Tongue (tissue), 2 donors: ENCODE measurements around the gene C1QTNF8. TPM values are rescaled to one million over a fixed set of nuclear protein-coding genes. Genes with fewer than 3 reads are reported as not detected.
"Not testable (repeated sequence)": the region's sequence is repeated elsewhere in the genome, so short reads cannot be mapped to it uniquely, and the experiment has no call there.

ENCODE experiments used
- DNase-seq: peaks from one replicate; pipeline ENCODE4 v3.0.0-alpha.2; 2015
- total RNA-seq: library from RNA; depleted of rRNA; stranded (reverse); fragments of >200 nt; gene quantifications from one replicate; pipeline ENCODE4 v1.2.3, GENCODE V29; 2014

The C1QTNF8 gene
- total RNA-seq, 1 donor from 2014 or later = not detected

DNA sequence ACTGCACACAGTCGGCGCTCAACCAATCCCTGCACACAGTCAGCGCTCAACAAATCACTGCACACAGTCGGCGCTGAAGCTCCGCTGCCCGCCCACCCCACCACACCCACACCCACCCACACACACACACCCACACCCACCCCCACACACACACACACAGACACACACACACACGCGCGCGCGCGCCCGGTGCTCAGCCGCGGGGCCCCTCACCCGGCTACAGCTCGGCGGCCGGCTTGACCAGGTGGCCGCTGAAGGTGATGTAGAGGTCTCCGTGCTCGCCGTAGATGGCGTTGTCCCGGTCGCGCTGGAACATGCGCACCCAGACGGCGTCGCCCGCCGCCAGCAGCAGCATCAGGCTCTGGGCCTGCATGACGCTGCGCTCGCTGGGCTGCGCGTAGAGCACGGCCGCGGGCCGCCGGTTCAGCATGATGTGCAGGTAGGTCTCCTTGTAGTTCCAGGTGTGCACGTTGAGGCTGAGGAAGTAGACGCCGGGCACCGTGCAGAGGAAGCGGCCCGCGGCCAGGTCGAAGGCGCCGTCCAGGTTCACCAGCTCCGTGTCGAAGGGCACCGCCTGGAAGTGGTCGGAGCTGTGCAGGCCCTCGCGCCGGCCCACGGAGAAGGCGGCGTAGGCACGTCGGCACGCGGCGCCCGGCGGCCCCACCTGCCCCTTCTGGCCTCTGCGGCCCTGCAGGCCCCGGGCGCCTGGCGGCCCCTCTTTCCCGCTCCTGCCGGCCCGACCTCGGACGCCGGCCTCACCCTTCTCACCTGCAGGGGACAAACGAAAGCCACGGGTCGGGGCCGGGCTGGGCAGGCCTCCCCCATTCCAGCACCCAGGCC, 2.5 kb downstream of the C1QTNF8 start:
- DNase-seq = peak; percentile 30

DNA sequence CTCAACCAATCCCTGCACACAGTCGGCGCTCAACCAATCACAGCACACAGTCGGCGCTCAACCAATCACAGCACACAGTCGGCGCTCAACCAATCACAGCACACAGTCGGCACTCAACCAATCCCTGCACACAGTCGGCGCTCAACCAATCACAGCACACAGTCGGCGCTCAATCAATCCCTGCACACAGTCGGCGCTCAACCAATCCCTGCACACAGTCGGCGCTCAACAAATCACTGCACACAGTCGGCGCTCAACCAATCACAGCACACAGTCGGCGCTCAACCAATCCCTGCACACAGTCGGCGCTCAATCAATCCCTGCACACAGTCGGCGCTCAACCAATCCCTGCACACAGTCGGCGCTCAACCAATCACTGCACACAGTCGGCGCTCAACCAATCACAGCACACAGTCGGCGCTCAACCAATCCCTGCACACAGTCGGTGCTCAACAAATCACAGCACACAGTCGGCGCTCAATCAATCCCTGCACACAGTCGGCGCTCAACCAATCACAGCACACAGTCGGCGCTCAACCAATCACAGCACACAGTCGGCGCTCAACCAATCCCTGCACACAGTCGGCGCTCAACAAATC, 3.3 kb downstream of the C1QTNF8 start:
- not testable (repeated sequence) for DNase-seq

GRCh38 chr16:1091992-1092552, 4.0 kb downstream of the C1QTNF8 start:
- no peak for DNase-seq

DNA sequence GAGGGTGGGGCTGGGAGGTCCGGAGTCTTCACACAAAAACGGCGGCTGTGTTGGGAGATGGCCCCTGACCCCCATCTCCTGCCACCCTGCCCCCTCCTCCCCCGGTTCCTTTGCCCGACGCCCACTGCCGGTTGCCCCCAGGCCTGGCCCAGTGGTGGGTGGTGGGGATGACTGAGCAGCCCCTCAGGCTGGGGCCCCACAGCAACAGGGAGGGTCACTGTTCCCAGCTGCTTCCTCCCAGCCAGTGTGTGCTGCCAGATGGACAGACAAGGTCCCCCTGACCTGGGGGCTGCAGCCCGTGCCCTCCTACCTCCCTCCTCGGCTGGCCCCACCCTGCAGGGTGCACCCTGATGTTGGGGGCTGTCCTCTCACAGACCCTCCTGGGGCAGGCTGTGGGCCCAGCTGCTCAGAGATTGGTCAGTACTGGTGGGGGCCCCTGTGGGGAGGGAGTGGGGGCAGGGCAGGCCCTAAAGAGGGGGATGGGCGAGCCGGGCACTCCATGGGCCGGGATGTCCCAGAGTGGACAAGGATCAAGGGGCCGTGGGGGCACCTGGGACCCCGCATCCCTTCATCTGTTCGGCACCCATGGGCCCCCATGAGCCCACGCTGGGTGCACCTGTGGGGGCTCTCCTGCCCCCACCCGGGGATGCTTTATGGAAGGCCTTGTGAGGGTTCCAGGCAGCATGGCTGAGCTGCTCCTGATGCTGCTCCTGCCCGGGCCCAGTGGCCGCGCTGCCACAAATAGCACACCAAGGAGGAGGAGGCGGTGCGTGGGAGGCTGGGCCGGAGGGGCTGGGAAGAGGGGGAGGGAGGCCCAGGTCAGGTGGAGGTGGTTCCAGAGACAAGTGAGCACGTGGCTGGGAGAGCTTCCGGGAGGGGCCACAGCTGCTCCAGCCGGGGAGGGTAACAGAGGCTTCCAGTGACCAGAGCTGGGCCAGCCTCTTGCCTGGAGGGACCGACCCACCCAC, 5.1 kb downstream of the C1QTNF8 start:
- peak; percentile 33 for DNase-seq

DNA sequence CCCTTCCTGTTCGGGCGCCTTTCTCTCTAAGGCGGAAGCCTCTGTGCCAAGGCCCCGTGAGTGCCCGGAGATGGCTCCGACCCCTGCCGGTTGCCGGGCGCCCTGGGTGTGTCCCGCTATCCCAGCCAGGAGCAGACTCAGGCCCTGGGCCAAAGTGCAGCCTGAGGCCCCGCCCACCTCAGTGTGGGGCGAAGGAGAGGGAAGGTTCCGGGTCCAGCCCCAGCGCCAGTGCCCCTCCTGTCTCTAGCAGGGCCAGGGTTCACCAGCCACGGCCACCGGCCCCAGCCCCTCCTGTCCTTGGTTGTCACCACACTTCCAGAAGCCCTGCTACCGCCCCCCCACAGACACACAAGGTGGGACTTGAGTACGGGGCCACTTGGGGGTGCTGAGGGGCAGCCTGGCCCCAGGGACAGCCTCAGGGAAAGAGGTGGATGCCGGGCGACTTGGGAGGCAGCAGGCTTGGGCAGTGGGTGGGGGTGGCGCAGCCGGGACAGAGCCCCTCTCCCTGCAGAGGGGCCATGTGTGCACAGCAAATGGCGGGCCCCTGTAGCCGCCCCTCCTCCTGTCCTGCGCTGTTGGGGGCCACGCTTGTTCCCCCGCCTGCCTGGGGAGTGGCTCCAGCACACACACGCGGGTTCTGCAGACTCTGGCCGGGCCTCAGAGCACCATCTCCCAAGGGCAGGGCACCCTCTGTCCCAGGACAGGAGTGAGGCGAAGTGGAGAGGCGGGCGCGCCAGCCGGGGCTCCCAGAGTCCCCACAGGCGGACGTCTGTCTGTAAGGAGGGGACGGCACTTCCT, 6.0 kb downstream of the C1QTNF8 start:
- DNase-seq = peak; percentile 41

DNA sequence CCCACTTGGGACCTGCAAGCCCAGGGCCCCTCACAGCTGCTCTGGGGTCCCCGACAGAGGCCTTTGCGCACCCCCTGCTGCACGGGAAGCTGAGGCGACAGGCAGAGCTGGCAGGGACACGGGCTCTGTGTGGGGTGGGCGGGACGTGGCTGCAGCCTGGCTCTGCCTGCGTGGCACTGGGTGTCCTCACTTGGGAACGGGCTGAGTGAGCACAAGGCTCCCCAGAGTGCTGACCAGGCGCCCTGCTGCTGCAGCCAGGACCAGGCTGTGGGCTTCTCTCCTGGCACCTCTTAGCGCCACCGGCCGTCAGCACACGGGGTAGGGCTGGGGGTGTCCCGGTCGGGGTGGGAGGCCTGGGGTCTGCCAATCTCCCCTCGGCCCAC, 6.6 kb downstream of the C1QTNF8 start:
- DNase-seq = no peak

DNA sequence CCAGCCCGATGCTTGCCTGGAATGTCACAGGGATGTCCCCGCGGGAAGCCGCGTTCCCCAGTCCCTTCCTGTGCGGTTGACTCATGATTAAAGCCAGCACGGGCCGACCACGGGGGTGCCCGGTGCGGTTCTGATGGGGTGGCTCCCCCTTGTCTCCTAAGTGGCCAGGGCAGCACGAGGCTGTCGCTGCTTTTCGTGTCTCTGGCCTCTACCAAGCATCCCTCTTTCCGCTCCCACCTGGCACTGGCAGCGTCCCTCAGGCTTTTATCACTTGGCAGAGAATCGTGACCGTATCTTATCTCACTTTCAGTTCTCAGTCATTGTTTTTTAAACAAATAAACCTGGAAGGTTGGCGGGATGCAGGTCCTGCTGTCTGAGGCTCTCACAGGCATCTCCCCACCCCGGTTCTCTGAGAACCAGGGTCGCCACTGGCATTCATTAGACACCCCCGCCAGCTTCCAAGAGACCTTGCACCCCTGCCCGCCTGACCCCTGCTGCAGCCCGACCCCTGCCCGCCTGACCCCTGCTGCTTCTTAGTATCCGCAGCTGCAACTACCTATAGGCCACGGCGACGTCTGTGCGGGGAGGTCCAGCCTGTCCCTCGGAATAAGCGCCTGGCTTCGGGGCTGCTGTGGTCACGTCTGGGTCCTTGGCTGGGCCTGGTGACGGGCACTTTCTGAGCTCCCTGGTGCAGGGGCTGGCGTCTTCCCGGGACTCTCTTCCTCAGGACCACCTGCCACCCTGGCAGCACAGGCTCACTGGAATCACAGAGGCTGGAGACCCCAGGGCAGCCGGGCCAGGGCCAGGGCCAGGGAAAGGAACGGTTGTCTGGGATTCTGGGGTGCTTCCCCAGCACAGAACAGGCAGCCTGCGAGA, 7.5 kb downstream of the C1QTNF8 start:
- no peak for DNase-seq

DNA sequence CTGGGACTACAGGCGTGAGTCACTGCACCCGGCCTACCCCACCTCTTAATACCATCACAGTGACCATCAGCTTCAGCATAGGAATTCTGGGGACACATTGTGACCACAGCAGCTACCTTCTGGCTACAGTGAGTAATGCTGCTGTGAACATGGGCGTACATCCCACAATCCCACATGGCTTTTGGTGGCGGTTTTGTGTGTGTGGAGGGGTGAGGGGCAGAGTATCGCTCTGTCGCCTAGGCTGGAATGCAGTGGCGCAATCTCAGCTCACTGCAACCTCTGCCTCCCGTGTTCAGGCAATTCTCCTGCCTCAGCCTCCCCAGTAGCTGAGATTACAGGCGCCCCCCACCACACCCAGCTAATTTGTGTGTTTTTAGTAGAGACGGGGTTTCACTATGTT, 9.6 kb downstream of the C1QTNF8 start:
- DNase-seq = not testable (repeated sequence)

DNA sequence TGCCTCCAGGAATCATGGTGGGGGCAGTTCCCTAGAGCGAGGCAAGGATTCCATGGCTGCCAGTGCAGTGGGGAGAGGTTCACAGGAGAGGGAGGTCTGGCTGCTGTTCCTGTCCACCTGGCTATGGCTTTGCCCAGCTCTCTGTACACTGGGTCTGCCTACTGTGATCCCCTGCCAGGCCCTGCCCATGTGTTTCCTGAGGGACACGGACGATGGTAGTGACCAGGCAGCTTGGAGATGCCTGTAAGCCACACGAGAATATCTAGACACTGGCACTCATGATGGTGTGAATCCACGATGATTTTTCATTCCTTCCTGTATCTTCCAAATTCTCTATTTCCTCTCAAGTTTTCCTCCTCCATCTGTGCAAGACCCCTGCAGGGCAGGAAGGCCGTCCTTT, 11.1 kb downstream of the C1QTNF8 start:
- no peak for DNase-seq

DNA sequence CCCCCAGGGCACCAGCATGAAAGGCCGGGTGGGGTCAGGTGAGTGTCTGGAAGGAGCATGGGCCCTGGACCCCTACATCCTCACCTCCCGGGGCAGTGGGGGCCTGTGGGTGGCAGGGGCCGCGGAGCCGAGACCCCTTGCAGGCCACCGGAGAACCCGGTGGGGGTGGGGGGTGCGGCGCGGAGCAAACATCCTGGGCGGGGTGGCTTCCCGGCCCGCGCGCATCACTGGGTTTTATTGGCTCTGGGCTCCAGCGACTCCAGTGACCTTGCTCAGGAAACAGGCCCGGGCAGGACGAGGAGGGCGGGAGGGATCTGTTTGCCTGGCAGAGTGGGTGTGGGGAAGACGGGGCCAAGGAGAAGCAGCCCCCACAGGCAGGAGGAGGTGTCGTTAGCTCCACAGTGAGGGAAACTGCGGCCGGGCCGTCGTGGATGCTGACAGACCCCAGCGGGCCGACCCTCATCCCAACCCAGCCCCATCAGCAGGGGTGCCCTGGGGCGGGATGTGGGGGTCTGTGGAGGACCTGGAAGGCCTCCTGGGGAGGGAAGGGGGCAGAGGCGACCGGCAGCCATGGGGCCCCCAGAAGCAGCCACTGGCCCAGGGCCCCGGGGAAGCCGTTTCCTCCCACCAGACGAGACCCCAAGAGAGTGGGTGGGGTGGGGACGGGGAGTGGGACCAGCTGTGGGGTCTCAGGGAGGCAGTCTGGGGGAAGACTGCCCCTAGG, 12.9 kb downstream of the C1QTNF8 start:
- peak; percentile 43 for DNase-seq

DNA sequence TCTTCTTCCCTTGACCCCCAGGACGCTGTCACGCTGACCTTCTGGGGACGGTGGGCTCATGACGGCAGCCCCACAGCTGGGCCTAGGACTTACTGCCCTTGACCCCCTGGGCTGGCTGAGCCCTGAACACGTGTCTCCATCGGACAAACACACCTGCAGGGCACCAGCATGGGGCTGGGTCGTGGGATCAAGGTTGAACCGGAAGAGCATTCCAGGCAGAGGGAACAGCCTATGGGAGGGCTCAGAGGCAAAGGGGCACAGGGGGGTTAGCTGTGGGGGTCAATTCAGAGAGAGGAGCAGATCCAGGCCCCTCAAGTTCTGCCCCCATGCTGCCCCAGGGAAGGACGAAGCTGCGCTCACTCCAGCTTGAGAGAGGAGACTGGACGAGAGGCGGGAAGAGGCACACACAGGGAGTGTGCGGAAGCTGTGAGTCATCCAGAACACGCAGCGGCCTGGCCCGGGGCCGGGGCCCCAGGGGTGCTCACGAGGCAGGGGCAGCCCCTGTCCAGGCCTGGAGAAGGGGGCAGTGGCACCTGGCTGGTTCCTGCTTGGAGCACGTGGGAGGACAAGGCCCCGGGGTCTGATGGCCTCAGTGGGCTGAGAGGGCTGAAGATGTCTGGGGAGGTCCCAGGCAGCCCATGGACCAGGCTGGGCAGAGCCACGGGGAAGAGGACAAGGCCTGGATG, 13.6 kb downstream of the C1QTNF8 start:
- DNase-seq = peak; percentile 33

DNA sequence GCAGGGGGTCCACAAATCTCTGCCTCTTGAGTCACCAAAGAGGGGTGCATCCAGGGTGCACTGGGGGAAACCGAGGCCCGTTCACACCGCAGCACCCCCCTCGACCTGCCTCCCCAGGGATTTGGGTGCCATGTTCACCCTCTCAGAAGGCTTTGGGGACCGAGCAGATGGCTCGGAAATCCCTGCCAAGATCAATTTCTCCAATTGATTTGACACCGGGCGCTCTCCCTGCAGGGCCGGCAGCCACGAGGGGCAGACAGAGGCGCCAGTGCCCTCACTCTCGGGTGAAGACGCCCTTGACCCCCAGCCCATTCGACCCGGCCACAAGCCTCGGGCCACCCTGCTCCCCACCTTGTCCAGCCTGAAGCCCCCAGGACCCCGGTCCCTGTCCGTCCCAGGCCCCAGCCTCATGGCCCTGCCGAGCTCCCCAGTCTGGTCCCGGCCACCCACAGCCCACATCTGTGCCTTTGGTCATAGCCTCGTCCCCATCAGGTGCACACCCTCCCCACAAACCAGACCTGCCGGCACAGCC, 14.2 kb downstream of the C1QTNF8 start:
- DNase-seq = no peak

DNA sequence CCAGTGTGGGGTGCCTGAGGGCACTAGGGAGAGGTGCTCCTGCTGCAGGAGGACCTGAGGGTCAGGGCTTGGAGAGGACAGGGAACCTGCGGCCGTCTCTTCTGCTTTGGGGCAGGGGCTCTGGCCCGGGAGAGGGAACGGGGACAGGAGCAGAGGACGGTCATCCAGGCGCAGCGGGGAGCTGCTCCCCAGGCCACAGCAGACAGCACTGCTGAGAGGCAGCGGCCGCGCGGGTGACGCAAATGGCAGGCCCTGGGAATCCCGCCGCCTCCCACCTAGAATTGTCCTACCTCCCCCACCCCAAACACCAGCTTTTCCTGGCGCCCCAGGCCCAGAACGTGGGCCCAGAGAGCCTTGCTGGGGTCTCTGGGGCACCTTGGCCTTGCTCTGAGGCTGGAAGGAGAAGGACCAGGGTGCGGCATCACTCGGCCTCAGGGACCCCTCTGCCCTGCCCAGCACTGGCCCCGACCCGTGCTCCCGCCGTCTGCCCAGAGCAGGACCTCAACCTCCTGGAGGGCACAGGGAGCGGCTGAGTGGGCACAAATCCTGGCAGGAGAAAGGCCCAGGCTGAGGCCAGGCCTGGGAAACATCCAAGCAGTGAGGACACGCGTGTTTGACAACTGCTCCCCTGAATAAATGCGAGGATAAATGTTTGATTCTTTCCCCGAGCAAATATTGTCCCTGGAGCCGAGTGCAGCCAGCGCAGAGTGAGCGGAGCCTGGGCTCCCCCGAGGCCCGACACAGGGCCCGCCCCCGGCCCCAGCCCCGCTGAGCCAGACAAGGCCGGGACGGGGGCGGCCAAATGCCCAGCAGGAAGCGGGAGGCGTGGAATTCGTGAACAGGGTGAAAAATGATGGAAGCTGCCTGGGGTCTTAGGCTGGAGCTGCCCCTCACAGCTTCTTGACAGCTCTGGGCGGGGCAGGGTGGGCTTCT, 15.0 kb downstream of the C1QTNF8 start:
- no peak for DNase-seq

GRCh38 chr16:1079786-1080525, 16.1 kb downstream of the C1QTNF8 start:
- no peak for DNase-seq

- DNase-seq = no peak
Observed at GRCh38 chr16:1079341-1079740, 16.7 kb downstream of the C1QTNF8 start.

- peak; percentile 81 for DNase-seq
Observed at GRCh38 chr16:1078579-1079021, 17.4 kb downstream of the C1QTNF8 start.
